ENCODE results near the gene LMBRD1. TPM values are rescaled to one million over a fixed set of nuclear protein-coding genes. Genes with fewer than 3 reads are reported as not detected.
A peak's percentile ranks its signal among the peaks of the same experiment; 100 is the strongest.

The LMBRD1 gene
- total RNA-seq, 3 donors from 2014 or later: 55.0 to 87.9 (median 63.3) TPM

DNA sequence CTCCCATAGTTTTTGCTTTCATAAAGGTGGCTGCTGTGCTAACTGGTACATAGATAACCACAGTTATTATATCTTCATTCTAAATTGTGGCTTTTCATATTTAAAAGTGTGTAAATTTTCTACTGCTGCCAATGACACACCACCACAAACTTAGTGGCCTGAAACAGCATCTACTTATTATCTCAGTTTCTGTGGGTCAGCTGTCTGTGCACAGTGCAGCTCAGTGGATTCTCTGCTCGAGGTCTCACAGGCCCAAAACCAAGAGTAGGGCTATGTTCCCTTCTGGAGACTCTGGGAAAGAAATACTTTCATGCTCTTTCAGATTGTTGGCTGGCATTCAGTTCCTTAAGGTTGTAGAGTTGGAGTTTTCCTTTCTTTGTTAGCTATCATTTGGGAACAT, 90.1 kb downstream of the LMBRD1 start:
- H3K36me3 ChIP-seq (ENCODE audit: low read depth): no peaks in the 10 kb centered on the region
- no peak for ATAC-seq
- no peaks in the 10 kb centered on the region for H3K4me1 ChIP-seq (ENCODE audit: low read depth)
- no peak overlapping the region for H3K4me3 ChIP-seq
- intact Hi-C loops (cut with DNase I, micrococcal nuclease): no loop called here
- DNase-seq: no peak
- H3K9me3 ChIP-seq: no peaks in the 10 kb centered on the region
- TF ChIP-seq, protein P1, sequence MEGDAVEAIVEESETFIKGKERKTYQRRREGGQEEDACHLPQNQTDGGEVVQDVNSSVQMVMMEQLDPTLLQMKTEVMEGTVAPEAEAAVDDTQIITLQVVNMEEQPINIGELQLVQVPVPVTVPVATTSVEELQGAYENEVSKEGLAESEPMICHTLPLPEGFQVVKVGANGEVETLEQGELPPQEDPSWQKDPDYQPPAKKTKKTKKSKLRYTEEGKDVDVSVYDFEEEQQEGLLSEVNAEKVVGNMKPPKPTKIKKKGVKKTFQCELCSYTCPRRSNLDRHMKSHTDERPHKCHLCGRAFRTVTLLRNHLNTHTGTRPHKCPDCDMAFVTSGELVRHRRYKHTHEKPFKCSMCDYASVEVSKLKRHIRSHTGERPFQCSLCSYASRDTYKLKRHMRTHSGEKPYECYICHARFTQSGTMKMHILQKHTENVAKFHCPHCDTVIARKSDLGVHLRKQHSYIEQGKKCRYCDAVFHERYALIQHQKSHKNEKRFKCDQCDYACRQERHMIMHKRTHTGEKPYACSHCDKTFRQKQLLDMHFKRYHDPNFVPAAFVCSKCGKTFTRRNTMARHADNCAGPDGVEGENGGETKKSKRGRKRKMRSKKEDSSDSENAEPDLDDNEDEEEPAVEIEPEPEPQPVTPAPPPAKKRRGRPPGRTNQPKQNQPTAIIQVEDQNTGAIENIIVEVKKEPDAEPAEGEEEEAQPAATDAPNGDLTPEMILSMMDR (IDR thresholded peaks at IDR 0.05): no peak

DNA sequence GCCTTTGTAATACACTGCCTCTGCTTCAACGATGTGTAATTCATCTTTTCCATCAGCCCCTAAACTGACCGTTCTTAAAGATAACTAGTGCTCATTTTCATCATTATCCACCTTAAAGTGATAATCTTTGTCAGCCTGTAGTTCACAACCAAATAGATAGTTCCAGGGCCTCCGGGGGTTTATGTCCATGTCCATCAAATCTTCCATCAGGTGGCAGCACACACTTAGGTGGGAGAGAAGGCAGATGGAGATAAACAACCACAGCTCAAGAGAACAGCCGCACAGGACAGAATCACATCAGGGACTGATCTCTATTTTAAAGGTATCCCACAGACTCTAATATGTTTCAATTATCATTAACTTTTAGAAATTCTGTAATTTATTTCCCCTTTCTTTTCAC, 90.9 kb downstream of the LMBRD1 start:
- intact Hi-C loops (cut with DNase I, micrococcal nuclease): no loop called here
- H3K4me3 ChIP-seq: no peak overlapping the region
- H3K9me3 ChIP-seq: no peaks in the 10 kb centered on the region
- no peak for ATAC-seq
- DNase-seq: no peak
- H3K36me3 ChIP-seq (ENCODE audit: low read depth): no peaks in the 10 kb centered on the region
- TF ChIP-seq, protein P1 (IDR thresholded peaks at IDR 0.05): no peak
- H3K4me1 ChIP-seq (ENCODE audit: low read depth): no peaks in the 10 kb centered on the region

DNA sequence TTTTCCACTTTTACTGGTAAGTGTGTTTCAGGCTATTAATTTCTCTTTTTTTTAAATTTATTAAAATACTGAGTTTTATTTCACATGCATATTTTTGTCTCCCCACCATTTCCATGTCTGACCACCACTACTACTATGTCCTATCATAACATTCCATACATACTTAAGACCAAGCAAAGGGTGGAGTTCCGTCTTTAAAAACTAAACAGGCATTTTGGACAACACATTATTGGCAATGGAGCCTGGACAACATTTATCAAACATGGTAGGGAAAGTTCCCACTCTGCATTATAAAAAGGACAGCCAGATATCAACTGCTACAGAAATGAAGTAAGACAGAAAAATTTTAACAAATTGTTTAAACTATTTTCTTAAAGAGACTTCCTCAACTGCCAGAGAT, 91.9 kb downstream of the LMBRD1 start:
- no peak overlapping the region for H3K4me3 ChIP-seq
- no peak for ATAC-seq
- H3K36me3 ChIP-seq (ENCODE audit: low read depth): no peaks in the 10 kb centered on the region
- no peaks in the 10 kb centered on the region for H3K4me1 ChIP-seq (ENCODE audit: low read depth)
- TF ChIP-seq, protein P1 (IDR thresholded peaks at IDR 0.05): no peak
- no peaks in the 10 kb centered on the region for H3K9me3 ChIP-seq
- intact Hi-C loops (cut with DNase I, micrococcal nuclease): no loop called here
- no peak for DNase-seq

DNA sequence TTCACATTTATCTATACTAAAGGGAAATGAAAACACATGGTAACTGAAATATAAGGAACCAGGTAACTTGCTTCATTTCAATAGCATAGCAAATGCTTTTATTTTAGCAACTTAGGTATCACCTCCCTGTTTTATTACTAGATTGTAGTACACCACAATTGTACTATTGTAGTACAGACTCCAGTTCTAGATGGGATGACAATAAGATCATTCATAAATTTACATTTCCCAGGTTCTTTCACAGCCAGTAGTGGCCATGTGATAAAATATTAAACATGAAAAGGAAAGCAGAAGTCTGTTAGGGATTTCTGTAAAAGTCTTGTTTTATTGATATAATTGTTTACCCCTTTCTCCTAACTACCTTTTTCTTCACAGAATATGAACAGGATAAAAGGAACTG, 97.2 kb downstream of the LMBRD1 start:
- Histone ChIP-seq H3K36me3 (ENCODE audit: low read depth) (no peaks in the 10 kb centered on the region), H3K4me1 (ENCODE audit: low read depth) (no peaks in the 10 kb centered on the region), H3K4me3 (no peak overlapping the region), H3K9me3 (no peaks in the 10 kb centered on the region)
- intact Hi-C loops (cut with DNase I, micrococcal nuclease): no loop called here
- TF ChIP-seq, protein P1 (IDR thresholded peaks at IDR 0.05): no peak
- no peak for DNase-seq
- ATAC-seq: peak; percentile 96

DNA sequence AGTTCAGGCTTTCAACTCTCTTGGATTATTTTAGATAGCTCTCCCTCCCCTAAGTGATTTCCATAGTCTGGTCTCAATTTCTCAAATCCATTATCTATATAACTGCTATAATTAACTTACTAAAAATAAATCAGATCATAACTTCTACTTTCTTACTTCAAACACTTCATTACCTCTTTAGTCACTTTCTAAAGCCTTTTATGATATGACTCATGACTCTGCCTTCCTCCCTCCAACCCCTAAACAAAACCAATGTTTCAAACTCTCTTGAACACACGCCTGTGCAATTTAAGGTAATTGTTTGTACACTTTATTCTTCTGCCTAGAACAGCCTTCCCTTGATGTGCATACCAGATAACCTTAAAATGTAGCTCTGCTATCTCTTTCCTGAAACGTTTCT, 100.5 kb downstream of the LMBRD1 start:
- DNase-seq (no peak), ATAC-seq (peak; percentile 50)
- intact Hi-C loops (cut with DNase I, micrococcal nuclease): no loop called here
- TF ChIP-seq, protein P1 (IDR thresholded peaks at IDR 0.05): no peak
- Histone ChIP-seq H3K4me1 (ENCODE audit: low read depth) (no peaks in the 10 kb centered on the region), H3K36me3 (ENCODE audit: low read depth) (no peaks in the 10 kb centered on the region), H3K4me3 (no peak overlapping the region), H3K9me3 (no peaks in the 10 kb centered on the region)

DNA sequence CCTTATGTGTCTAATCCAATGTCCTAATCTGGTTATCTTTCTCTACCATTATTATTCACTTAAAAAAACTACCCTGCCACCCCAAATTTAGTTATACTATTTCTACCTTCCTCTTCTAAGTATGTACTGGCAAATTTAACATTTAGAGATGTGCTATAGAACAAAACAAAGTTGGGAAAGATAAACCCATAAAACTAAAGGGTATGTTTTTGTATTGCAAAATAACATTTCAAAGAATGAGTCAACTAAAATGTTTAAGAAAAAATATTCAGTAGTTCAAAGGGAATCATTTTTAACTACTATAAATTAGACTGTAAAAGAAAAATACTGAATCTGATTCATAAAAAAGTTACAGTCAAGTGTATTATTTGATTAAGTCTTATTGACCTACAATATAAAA, 103.0 kb downstream of the LMBRD1 start:
- ATAC-seq (no peak), DNase-seq (no peak)
- H3K4me1 ChIP-seq (ENCODE audit: low read depth): no peaks in the 10 kb centered on the region
- H3K36me3 ChIP-seq (ENCODE audit: low read depth): no peaks in the 10 kb centered on the region
- TF ChIP-seq, protein P1 (IDR thresholded peaks at IDR 0.05): no peak
- H3K9me3 ChIP-seq: no peaks in the 10 kb centered on the region
- intact Hi-C loops (cut with DNase I, micrococcal nuclease): no loop called here
- H3K4me3 ChIP-seq: no peak overlapping the region
